Activated effector memory CD4-positive, alpha-beta T cell treated with Interleukin-2 at 50 U/mL for 16 hours (primary cell): Measurements from ENCODE around the gene AMH.
"Not testable (repeated sequence)": the region's sequence is repeated elsewhere in the genome, so short reads cannot be mapped to it uniquely, and the experiment has no call there.

Source experiments
- DNase-seq: peaks from one replicate; pipeline ENCODE4 v3.0.0-alpha.2; 2020

Gene AMH

GRCh38 chr19:2271234-2272103 is 22.3 kb downstream of the AMH start:
- no peak for DNase-seq

GRCh38 chr19:2273356-2274184 is 24.4 kb downstream of the AMH start:
- DNase-seq = peak; percentile 63

- DNase-seq = no peak
Observed at GRCh38 chr19:2274185-2274711, 25.1 kb downstream of the AMH start.

- DNase-seq = peak; percentile 41
Observed at GRCh38 chr19:2274931-2275535, 25.9 kb downstream of the AMH start.

- DNase-seq = no peak
Observed at GRCh38 chr19:2275588-2276428, 26.7 kb downstream of the AMH start.

- DNase-seq = no peak
Observed at GRCh38 chr19:2276429-2276986, 27.4 kb downstream of the AMH start.

- no peak for DNase-seq
Observed at GRCh38 chr19:2277138-2277537, 28.0 kb downstream of the AMH start.

- no peak for DNase-seq
Observed at GRCh38 chr19:2278459-2279158, 29.5 kb downstream of the AMH start.

GRCh38 chr19:2280633-2281264 is 31.6 kb downstream of the AMH start:
- no peak for DNase-seq

GRCh38 chr19:2281265-2282061 is 32.3 kb downstream of the AMH start:
- DNase-seq = not testable (repeated sequence)

GRCh38 chr19:2282062-2282861 is 33.1 kb downstream of the AMH start, which contains the start of gene PEAK3:
Gene PEAK3 (minus strand): TSS chr19:2282175. CDS start chr19:2280931, 1,244 bp downstream.
- no peak for DNase-seq

- DNase-seq = no peak
Observed at GRCh38 chr19:2282862-2283237, 33.7 kb downstream of the AMH start.

- DNase-seq = no peak
Observed at GRCh38 chr19:2283835-2284507, 34.8 kb downstream of the AMH start.

- DNase-seq = no peak
Observed at GRCh38 chr19:2286402-2287140, 37.4 kb downstream of the AMH start.

- no peak for DNase-seq
Observed at GRCh38 chr19:2287585-2288337, 38.6 kb downstream of the AMH start.

- DNase-seq = no peak
Observed at GRCh38 chr19:2288338-2288817, 39.3 kb downstream of the AMH start.
